Endothelial cell of umbilical vein (primary cell): ENCODE measurements around the gene CSRP1. TPM values are rescaled to one million over a fixed set of nuclear protein-coding genes. Genes with fewer than 3 reads are reported as not detected.
"Not testable (repeated sequence)": the region's sequence is repeated elsewhere in the genome, so short reads cannot be mapped to it uniquely, and the experiment has no call there.

Experiments
- BruUV-seq: library from RNA; stranded (reverse); fragments of 400-500 nt; replicated peaks from 2 replicates; lab custom pipeline; 2021; lab: Mats Ljungman, UMichigan
- CTCF ChIA-PET: fragments of 300-600, 350-600 bp; sonication (Branson Sonifier 250); formaldehyde crosslinking; loops from one replicate; lab custom pipeline; 2021; ENCODE audit warnings: antibody characterized with exemption, inconsistent platforms; lab: Charles Lee
- POLR2A ChIA-PET: fragments of 300-600, 350-600 bp; sonication (Branson Sonifier 250); formaldehyde crosslinking; loops from one replicate; lab custom pipeline; 2021; ENCODE audit warnings: antibody characterized with exemption, inconsistent platforms; lab: Charles Lee
- DNase-seq: peaks from one replicate; pipeline ENCODE4 v3.0.0-alpha.2; 2011; ENCODE audit warnings: low read depth, low spot score
- FAIRE-seq: peaks from 2 replicates; lab custom pipeline; 2011; peaks lifted over from hg19 to GRCh38; lab: Jason Lieb, UNC
- H2AFZ ChIP-seq: 2 replicates; pipeline ENCODE4 v1.6.0; 2012; ENCODE audit warnings: low read depth, low read length, control low read depth, inconsistent platforms
- H3K27ac ChIP-seq: 2 replicates; pipeline ENCODE4 v1.5.1; 2011; ENCODE audit warnings: low read depth, mild to moderate bottlenecking, control low read depth, low read length, moderate library complexity; ENCODE audit not compliant: insufficient read depth
- H3K27me3 ChIP-seq, 2 experiments: 2 replicates each; pipeline versions ENCODE4 v1.6.0 to v1.6.1; 2011; ENCODE audit warnings: low read length in 2 of 2, mixed read lengths in 1 of 2; ENCODE audit not compliant: control insufficient read depth in 2 of 2, insufficient read depth in 2 of 2
- H3K36me3 ChIP-seq, 2 experiments: 2 replicates in 1 of 2; 3 replicates in 1 of 2; pipeline ENCODE4 v1.5.1; 2011; ENCODE audit warnings: low read length in 2 of 2, mild to moderate bottlenecking in 1 of 2, moderate library complexity in 1 of 2; ENCODE audit not compliant: control insufficient read depth in 2 of 2, insufficient read depth in 2 of 2; ENCODE audit errors: extremely low read depth in 1 of 2
- H3K4me1 ChIP-seq: 3 replicates; pipeline ENCODE4 v1.5.1; 2011; ENCODE audit warnings: mild to moderate bottlenecking, low read length; ENCODE audit not compliant: control insufficient read depth, insufficient read depth; ENCODE audit errors: extremely low read depth
- H3K4me2 ChIP-seq: 2 replicates; pipeline ENCODE4 v1.6.1; 2011; ENCODE audit warnings: low read length, control low read depth, mixed read lengths; ENCODE audit not compliant: insufficient read depth
- H3K4me3 ChIP-seq, 3 experiments: fragments of 200-600 bp in 1 of 3; sonication (generic), shearing (Covaris generic) in 1 of 3; replicated peaks in 1 of 3; 2 replicates each; pipeline ENCODE4 v1.5.1; 2011 to 2016; ENCODE audit warnings: control low read depth in 3 of 3, low read length in 3 of 3, mild to moderate bottlenecking in 2 of 3, inconsistent platforms in 1 of 3, low read depth in 1 of 3, moderate library complexity in 1 of 3; ENCODE audit not compliant: insufficient read depth in 1 of 3
- H3K79me2 ChIP-seq: 2 replicates; pipeline ENCODE4 v1.6.0; 2012; ENCODE audit warnings: low read length, inconsistent platforms; ENCODE audit not compliant: control insufficient read depth, insufficient read depth
- H3K9ac ChIP-seq: replicated peaks from 2 replicates; pipeline ENCODE3; 2011; ENCODE audit warnings: low read length, control low read depth; ENCODE audit not compliant: insufficient read depth; ENCODE audit errors: extremely low read depth
- H3K9me1 ChIP-seq: replicated peaks from 3 replicates; pipeline ENCODE4 v1.6.0; 2011; ENCODE audit warnings: mild to moderate bottlenecking, low read length; ENCODE audit not compliant: control insufficient read depth, insufficient read depth; ENCODE audit errors: extremely low read depth
- H3K9me3 ChIP-seq: replicated peaks from 2 replicates; pipeline ENCODE4 v1.5.1; 2012; ENCODE audit warnings: low read length, inconsistent platforms; ENCODE audit not compliant: control insufficient read depth, insufficient read depth
- H4K20me1 ChIP-seq: replicated peaks from 2 replicates; pipeline ENCODE3; 2011; ENCODE audit warnings: mild to moderate bottlenecking, low read length; ENCODE audit not compliant: control insufficient read depth, insufficient read depth; ENCODE audit errors: extremely low read depth
- CTCF ChIP-seq, 2 donors: IDR thresholded peaks; 1 replicate in 1 of 2; 2 replicates in 1 of 2; pipeline ENCODE4 v1.5.1; 2011; ENCODE audit warnings: low read length in 2 of 2, mild to moderate bottlenecking in 2 of 2, moderate library complexity in 2 of 2, control low read depth in 1 of 2, inconsistent platforms in 1 of 2, low read depth in 1 of 2; ENCODE audit not compliant: insufficient read depth in 1 of 2; ENCODE audit errors: extremely low read depth in 1 of 2
- EZH2 ChIP-seq: IDR thresholded peaks from 2 replicates; pipeline ENCODE4 v1.6.1; 2012; ENCODE audit warnings: borderline replicate concordance, low read depth, mild to moderate bottlenecking, moderate library complexity, low read length, inconsistent platforms; ENCODE audit not compliant: severe bottlenecking
- FOS ChIP-seq: IDR thresholded peaks from 2 replicates; pipeline ENCODE4 v1.6.1; 2011; ENCODE audit warnings: mild to moderate bottlenecking, low read length, moderate library complexity, borderline replicate concordance; ENCODE audit not compliant: insufficient read depth
- GATA2 ChIP-seq: IDR thresholded peaks from 2 replicates; pipeline ENCODE4 v1.7.0; 2011; ENCODE audit warnings: low read depth, mild to moderate bottlenecking, moderate library complexity, mixed read lengths, low read length; ENCODE audit not compliant: insufficient read length, insufficient read depth
- JUN ChIP-seq: IDR thresholded peaks from 2 replicates; pipeline ENCODE4 v1.6.1; 2011; ENCODE audit warnings: borderline replicate concordance, low read depth; ENCODE audit not compliant: insufficient read length, insufficient read depth
- MAX ChIP-seq: IDR thresholded peaks from 2 replicates; pipeline ENCODE4 v1.6.1; 2011; ENCODE audit not compliant: insufficient read depth, insufficient read length
- MYC ChIP-seq: IDR thresholded peaks from one replicate; pipeline ENCODE4 v1.6.1; 2011; ENCODE audit warnings: mild to moderate bottlenecking, low read depth, low read length
- POLR2A ChIP-seq: IDR thresholded peaks from 2 replicates; pipeline ENCODE4 v1.6.1; 2012; ENCODE audit warnings: low read depth, mild to moderate bottlenecking, control low read depth, low read length
- POLR2AphosphoS5 ChIP-seq: IDR thresholded peaks from 2 replicates; pipeline ENCODE4 v1.6.1; 2012; ENCODE audit warnings: low read depth, mild to moderate bottlenecking, control low read depth, low read length, moderate library complexity; ENCODE audit not compliant: insufficient read depth
- dilution Hi-C: fragments of 300-500 bp; cut with MboI; formaldehyde crosslinking; loops from one replicate; pipeline ENCODE4 v1.15.0; 2019; ENCODE audit warnings: low sequenced_read_pairs; ENCODE audit not compliant: extremely low pct_ligation_motif_present
- intact Hi-C: fragments of 100-400 bp; cut with micrococcal nuclease; formaldehyde crosslinking; loops from one replicate; pipeline ENCODE4 v1.10.0; 2022
- polyA plus RNA-seq, 4 experiments: library from polyadenylated mRNA; depleted of rRNA in 3 of 4; stranded (reverse) in 3 of 4; unstranded in 1 of 4; fragments of >200 nt; gene quantifications; 2 replicates each; pipeline versions ENCODE4 v1.2.1 to v1.2.3, GENCODE V29; 2011 to 2012; ENCODE audit warnings: missing spikeins in 1 of 4
- total RNA-seq: library from RNA; stranded (reverse); gene quantifications from 2 replicates; pipeline ENCODE4 v1.2.3, GENCODE V29; 2021

Gene CSRP1
- total and polyA plus RNA-seq, 2 donors (not counting 3 experiments of a cell fraction or from before 2014, with no cell fraction given): 393 to 510 TPM

- H3K4me2 ChIP-seq: no peak overlapping the region
- H3K27ac ChIP-seq: no peak overlapping the region
- no peaks in the 10 kb centered on the region for H3K9me3 ChIP-seq
- no peak overlapping the region for H3K4me3 ChIP-seq
- CTCF ChIA-PET: interaction anchor here (3.2 to 28.3 kb wide), 4 partner anchors 10 to 44 kb away, joined by 21 to 1317 read pairs (median 92); partner anchors contain the start of genes CSRP1 and PHLDA3
- peaks cover 4 to 10% of the 10 kb centered on the region in 2 experiments for H3K36me3 ChIP-seq
- peaks cover 2 to 11% of the 10 kb centered on the region in 2 experiments for H3K27me3 ChIP-seq
- H3K9ac ChIP-seq: no peak overlapping the region
- FAIRE-seq: no peak
- BruUV-seq: no TSS peak
- H3K9me1 ChIP-seq: no peaks in the 10 kb centered on the region
- no peaks in the 10 kb centered on the region for H3K79me2 ChIP-seq
- peaks cover 11% of the 10 kb centered on the region for H3K4me1 ChIP-seq
- DNase-seq: no peak
- H4K20me1 ChIP-seq: no peaks in the 10 kb centered on the region
- intact Hi-C loops: no loop called here
- POLR2A ChIA-PET: no interaction called here
- dilution Hi-C loops: loop anchor here (5.0 kb wide), 1 partner anchor 38 kb away; no protein-coding TSS in a partner anchor
- H2AFZ ChIP-seq: no peak overlapping the region
- TF ChIP-seq JUN: no peak
- TF ChIP-seq POLR2A: no peak
- no peak for TF ChIP-seq MYC
- TF ChIP-seq GATA2: no peak
- TF ChIP-seq MAX: no peak
- no peak for TF ChIP-seq CTCF (IDR thresholded peaks at IDR 0.05; ENCODE audit: extremely low read depth in 1 of 2, insufficient read depth in 1 of 2, low read depth in 1 of 2, low read length in 2 of 2)
- TF ChIP-seq FOS: no peak
- no peak for TF ChIP-seq POLR2AphosphoS5
- no peak for TF ChIP-seq EZH2
Measured at GRCh38 chr1:201479201-201479730, 27.7 kb downstream of the CSRP1 start.

GRCh38 chr1:201478666-201479065, 28.3 kb downstream of the CSRP1 start:
- intact Hi-C loops, POLR2A ChIA-PET: not testable (repeated sequence)
- CTCF ChIA-PET: interaction anchor here (1.1 to 28.3 kb wide), 4 partner anchors 27 to 43 kb away, joined by 3 to 1317 read pairs (median 92); partner anchors contain the start of gene CSRP1

More at GRCh38 chr1:201478666-201479065, 28.3 kb downstream of the CSRP1 start:
- FAIRE-seq, H3K27ac ChIP-seq, H3K4me2 ChIP-seq, DNase-seq, H3K9me1 ChIP-seq, H3K4me3 ChIP-seq, H3K9ac ChIP-seq, H4K20me1 ChIP-seq, H3K36me3 ChIP-seq, H3K9me3 ChIP-seq, H3K79me2 ChIP-seq, BruUV-seq, H2AFZ ChIP-seq: not testable (repeated sequence)
- Histone ChIP-seq H3K4me1 (peaks cover 11% of the 10 kb centered on the region), H3K27me3 (peaks cover 2 to 11% of the 10 kb centered on the region in 2 experiments)
- dilution Hi-C loops: loop anchor here (5.0 kb wide), 1 partner anchor 39 kb away; no protein-coding TSS in a partner anchor
